ENCODE data around the gene ZMYND11. TPM values are rescaled to one million over a fixed set of nuclear protein-coding genes. Genes with fewer than 3 reads are reported as not detected.

The ZMYND11 gene
- total and polyA plus RNA-seq, 4 donors = 109 to 143 (median 119) TPM

DNA sequence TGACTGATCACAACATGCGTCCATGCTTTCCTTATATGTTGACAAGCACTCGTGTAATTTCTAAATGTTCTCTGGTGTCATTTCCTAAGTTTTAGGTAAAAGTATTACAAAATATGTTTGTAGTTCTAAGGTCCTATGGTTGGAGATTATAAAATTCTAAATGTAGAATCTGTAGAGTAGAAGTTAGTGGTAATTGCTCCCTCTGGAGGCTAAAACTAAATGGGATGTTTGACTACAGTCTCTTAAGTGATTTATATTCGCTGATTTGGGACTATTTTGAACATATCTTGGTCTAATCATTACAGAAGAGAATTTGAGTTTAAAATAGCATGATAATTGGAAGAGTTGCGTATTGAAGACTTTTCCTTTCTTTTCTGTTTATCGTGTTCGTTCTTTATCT lies 74.1 kb downstream of the ZMYND11 start:
- no CpG with 5 or more reads among the region's 6 CpGs for WGBS (ENCODE audit: insufficient coverage)
- Histone ChIP-seq H3K4me1 (ENCODE audit: control insufficient read depth, insufficient read depth, low read length) (no peaks in the 10 kb centered on the region), H3K9me3 (ENCODE audit: control insufficient read depth, insufficient read depth, low read length) (no peaks in the 10 kb centered on the region), H3K4me3 (ENCODE audit: low read depth, low read length) (no peak overlapping the region), H3K27ac (ENCODE audit: low read depth, low read length) (no peak overlapping the region), H3K36me3 (ENCODE audit: control insufficient read depth, insufficient read depth, low read length) (peaks cover 4% of the 10 kb centered on the region), H3K27me3 (ENCODE audit: control insufficient read depth, insufficient read depth, low read length) (no peaks in the 10 kb centered on the region)
- no peak for DNase-seq (ENCODE audit: low read depth in 4 of 6, low spot score in 6 of 6)

DNA sequence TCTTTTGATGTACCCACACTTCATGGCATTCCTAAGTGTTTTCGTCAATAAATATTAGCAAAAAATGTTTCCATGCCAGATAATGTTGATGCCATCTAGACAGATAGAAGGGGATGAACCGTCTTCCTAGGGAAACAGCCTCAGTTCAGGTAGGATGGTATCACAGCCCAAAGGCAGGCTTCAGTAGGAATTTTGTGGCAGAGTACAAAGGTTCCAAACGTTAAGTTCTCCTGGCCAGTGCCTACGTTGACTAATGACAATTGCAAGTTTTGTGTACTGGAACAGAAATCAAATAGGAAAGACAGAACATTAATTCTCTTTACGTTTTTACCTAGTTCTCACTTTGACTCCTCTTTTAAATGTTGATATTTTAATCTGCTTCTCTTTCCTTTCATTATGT lies 75.0 kb downstream of the ZMYND11 start:
- H3K27me3 ChIP-seq (ENCODE audit: control insufficient read depth, insufficient read depth, low read length) = no peaks in the 10 kb centered on the region
- no peak for DNase-seq (ENCODE audit: low read depth in 4 of 6, low spot score in 6 of 6)
- no peak overlapping the region for H3K4me3 ChIP-seq (ENCODE audit: low read depth, low read length)
- H3K36me3 ChIP-seq (ENCODE audit: control insufficient read depth, insufficient read depth, low read length) = peaks cover 4% of the 10 kb centered on the region
- no peak overlapping the region for H3K27ac ChIP-seq (ENCODE audit: low read depth, low read length)
- no peaks in the 10 kb centered on the region for H3K4me1 ChIP-seq (ENCODE audit: control insufficient read depth, insufficient read depth, low read length)
- 93% methylated on average over 1 of the region's 5 CpGs for WGBS (ENCODE audit: insufficient coverage)
- H3K9me3 ChIP-seq (ENCODE audit: control insufficient read depth, insufficient read depth, low read length) = no peaks in the 10 kb centered on the region

DNA sequence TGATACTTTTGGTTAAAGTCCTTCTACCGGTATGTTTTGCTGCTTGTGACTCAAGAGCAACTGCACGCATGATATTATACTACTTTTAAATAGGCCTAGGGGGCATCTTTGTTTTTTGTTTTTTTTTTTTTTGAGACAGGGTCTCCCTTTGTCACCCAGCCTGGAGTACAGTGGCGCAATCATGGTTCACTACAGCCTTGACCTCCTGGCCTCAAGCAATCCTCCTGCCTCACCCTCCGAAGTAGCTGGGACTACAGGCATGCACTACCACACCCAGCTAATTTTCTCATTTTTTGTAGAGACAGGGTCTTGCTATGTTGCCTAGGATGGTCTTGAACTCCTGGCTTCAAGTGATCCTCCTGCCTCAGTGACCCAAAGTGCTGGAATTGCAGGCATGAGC lies 80.2 kb downstream of the ZMYND11 start:
- no peak for DNase-seq (ENCODE audit: low read depth in 4 of 6, low spot score in 6 of 6)
- Histone ChIP-seq H3K36me3 (ENCODE audit: control insufficient read depth, insufficient read depth, low read length) (peaks cover 7% of the 10 kb centered on the region), H3K4me1 (ENCODE audit: control insufficient read depth, insufficient read depth, low read length) (no peaks in the 10 kb centered on the region), H3K4me3 (ENCODE audit: low read depth, low read length) (no peak overlapping the region), H3K27me3 (ENCODE audit: control insufficient read depth, insufficient read depth, low read length) (no peaks in the 10 kb centered on the region), H3K27ac (ENCODE audit: low read depth, low read length) (no peak overlapping the region), H3K9me3 (ENCODE audit: control insufficient read depth, insufficient read depth, low read length) (no peaks in the 10 kb centered on the region)
- no CpG with 5 or more reads among the region's 4 CpGs for WGBS (ENCODE audit: insufficient coverage)

DNA sequence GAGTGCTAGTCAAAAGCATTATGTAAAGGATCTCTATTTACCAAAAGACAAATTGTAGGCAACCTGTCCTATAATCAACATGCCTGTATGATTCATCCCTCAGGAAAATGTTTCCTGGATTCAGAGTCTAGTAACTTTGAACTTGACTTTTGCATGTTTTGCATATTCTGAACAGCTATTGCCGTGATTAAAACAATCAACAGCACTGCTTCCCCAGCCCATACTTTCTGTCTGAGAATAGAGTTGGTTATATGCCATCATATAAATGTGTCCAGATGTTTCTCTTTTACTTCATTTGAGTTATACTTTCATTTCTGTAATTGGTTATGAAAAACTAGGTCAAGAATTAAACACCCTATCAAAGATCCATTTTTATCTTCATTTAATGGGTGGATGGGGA lies 83.5 kb downstream of the ZMYND11 start:
- H3K27me3 ChIP-seq (ENCODE audit: control insufficient read depth, insufficient read depth, low read length) = no peaks in the 10 kb centered on the region
- H3K9me3 ChIP-seq (ENCODE audit: control insufficient read depth, insufficient read depth, low read length) = no peaks in the 10 kb centered on the region
- H3K4me1 ChIP-seq (ENCODE audit: control insufficient read depth, insufficient read depth, low read length) = no peaks in the 10 kb centered on the region
- WGBS (ENCODE audit: insufficient coverage) = no CpG with 5 or more reads among the region's 1 CpG
- peaks cover 3% of the 10 kb centered on the region for H3K36me3 ChIP-seq (ENCODE audit: control insufficient read depth, insufficient read depth, low read length)
- DNase-seq (ENCODE audit: low read depth in 4 of 6, low spot score in 6 of 6) = peak in 1 of 6 donors; percentile 52
- no peak overlapping the region for H3K4me3 ChIP-seq (ENCODE audit: low read depth, low read length)
- H3K27ac ChIP-seq (ENCODE audit: low read depth, low read length) = no peak overlapping the region

DNA sequence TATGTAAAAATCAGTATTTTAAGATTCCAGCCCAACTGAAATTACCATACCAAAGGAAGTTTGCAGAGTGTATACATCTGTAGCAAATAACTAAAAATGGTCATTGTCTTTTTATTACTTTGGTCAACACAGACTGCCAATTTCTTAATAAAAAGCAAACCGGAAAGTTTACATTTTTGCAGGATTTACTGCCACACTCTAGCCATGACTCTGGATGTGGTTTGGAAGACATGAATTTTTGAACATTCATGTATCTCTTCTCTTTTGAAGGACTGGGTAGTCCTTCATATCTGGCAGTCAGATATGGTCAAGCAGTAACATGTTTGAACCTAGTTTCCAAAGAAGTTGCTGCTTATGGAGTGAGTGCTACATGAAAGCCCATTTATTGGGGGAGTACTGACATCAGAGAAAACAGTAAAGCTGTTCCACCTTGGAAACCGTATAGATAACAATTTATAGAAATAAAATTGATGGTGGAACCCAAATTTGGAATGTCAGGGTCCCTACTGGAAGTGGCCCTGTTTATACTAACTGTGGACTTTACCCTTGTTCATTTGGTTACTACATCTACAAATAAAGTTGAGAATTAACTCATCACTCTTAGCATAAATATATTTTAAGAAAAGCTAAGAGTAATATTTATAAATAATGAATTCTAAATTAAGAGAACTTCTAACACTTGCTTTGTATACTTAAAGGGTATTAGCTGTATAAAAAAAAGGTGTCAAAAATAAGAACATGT lies 84.6 kb downstream of the ZMYND11 start:
- Histone ChIP-seq H3K27me3 (ENCODE audit: control insufficient read depth, insufficient read depth, low read length) (no peaks in the 10 kb centered on the region), H3K4me1 (ENCODE audit: control insufficient read depth, insufficient read depth, low read length) (no peaks in the 10 kb centered on the region), H3K4me3 (ENCODE audit: low read depth, low read length) (no peak overlapping the region), H3K9me3 (ENCODE audit: control insufficient read depth, insufficient read depth, low read length) (no peaks in the 10 kb centered on the region), H3K27ac (ENCODE audit: low read depth, low read length) (no peak overlapping the region), H3K36me3 (ENCODE audit: control insufficient read depth, insufficient read depth, low read length) (peaks cover 3% of the 10 kb centered on the region)
- no peak for DNase-seq (ENCODE audit: low read depth in 4 of 6, low spot score in 6 of 6)
- no CpG with 5 or more reads among the region's 2 CpGs for WGBS (ENCODE audit: insufficient coverage)

DNA sequence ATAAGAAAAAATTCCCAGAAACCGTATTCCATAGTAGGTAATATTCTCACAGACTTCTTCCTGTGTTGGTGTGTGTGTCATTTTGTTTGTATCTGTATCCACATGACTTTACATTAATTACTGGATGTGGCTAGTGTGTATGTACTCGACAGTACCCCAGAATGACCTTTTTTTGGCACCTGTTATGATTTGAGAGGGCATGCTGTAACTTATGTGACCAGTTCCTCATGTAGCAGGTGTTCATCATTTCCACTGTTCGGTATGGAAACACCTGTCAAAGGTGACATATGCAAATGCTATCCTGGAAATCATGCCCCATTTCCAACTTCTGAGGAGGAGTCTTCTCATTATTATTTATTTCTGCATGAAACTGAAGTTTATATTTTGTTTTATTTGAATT lies 89.3 kb downstream of the ZMYND11 start:
- Histone ChIP-seq H3K9me3 (ENCODE audit: control insufficient read depth, insufficient read depth, low read length) (no peaks in the 10 kb centered on the region), H3K4me3 (ENCODE audit: low read depth, low read length) (no peak overlapping the region), H3K27me3 (ENCODE audit: control insufficient read depth, insufficient read depth, low read length) (no peaks in the 10 kb centered on the region), H3K4me1 (ENCODE audit: control insufficient read depth, insufficient read depth, low read length) (no peaks in the 10 kb centered on the region), H3K36me3 (ENCODE audit: control insufficient read depth, insufficient read depth, low read length) (no peaks in the 10 kb centered on the region), H3K27ac (ENCODE audit: low read depth, low read length) (no peak overlapping the region)
- WGBS (ENCODE audit: insufficient coverage) = 50% methylated on average over 1 of the region's 3 CpGs
- no peak for DNase-seq (ENCODE audit: low read depth in 4 of 6, low spot score in 6 of 6)

DNA sequence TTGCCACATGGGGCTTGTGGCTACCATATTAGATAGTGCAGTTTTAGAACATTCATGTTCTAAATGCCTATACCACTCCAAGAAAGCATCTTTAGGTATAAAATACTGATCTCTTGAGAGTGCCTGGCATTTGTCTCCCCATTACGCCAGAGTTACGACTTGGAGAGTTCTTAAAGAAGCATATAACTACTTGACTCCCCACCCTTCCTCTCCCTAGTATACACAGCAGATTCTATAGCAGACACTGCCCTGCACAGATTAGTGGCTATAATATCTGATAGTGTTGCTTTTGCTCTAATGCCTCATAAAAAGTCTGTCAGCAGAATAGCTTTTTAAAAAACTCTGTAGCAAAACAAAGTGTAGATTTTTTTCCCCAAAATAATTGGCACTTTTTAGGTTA lies 90.8 kb downstream of the ZMYND11 start:
- Histone ChIP-seq H3K27ac (ENCODE audit: low read depth, low read length) (no peak overlapping the region), H3K4me3 (ENCODE audit: low read depth, low read length) (no peak overlapping the region), H3K27me3 (ENCODE audit: control insufficient read depth, insufficient read depth, low read length) (no peaks in the 10 kb centered on the region), H3K9me3 (ENCODE audit: control insufficient read depth, insufficient read depth, low read length) (no peaks in the 10 kb centered on the region), H3K36me3 (ENCODE audit: control insufficient read depth, insufficient read depth, low read length) (no peaks in the 10 kb centered on the region), H3K4me1 (ENCODE audit: control insufficient read depth, insufficient read depth, low read length) (no peaks in the 10 kb centered on the region)
- no CpG with 5 or more reads among the region's 2 CpGs for WGBS (ENCODE audit: insufficient coverage)
- no peak for DNase-seq (ENCODE audit: low read depth in 4 of 6, low spot score in 6 of 6)

DNA sequence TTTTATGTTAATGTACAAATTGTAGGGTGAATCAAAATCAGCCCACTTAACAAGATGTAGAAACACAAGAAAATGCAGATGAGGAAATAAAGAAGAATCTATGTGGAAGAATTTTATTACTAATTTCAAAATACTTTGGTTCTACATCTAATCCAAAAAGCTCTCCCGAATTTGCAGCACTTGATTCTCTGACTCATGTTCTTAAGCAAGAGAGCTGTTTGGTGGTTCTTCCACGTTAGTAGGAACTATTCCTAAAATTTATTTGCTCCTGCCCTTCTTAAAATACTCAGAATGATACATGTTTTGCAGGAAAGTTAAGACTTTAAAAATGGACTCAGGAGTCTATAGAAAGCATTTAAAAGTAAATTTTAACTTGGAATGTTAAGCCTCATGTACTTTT lies 91.8 kb downstream of the ZMYND11 start:
- Histone ChIP-seq H3K36me3 (ENCODE audit: control insufficient read depth, insufficient read depth, low read length) (no peaks in the 10 kb centered on the region), H3K27me3 (ENCODE audit: control insufficient read depth, insufficient read depth, low read length) (no peaks in the 10 kb centered on the region), H3K4me3 (ENCODE audit: low read depth, low read length) (no peak overlapping the region), H3K9me3 (ENCODE audit: control insufficient read depth, insufficient read depth, low read length) (no peaks in the 10 kb centered on the region), H3K4me1 (ENCODE audit: control insufficient read depth, insufficient read depth, low read length) (no peaks in the 10 kb centered on the region), H3K27ac (ENCODE audit: low read depth, low read length) (no peak overlapping the region)
- no CpG with 5 or more reads among the region's 2 CpGs for WGBS (ENCODE audit: insufficient coverage)
- DNase-seq (ENCODE audit: low read depth in 4 of 6, low spot score in 6 of 6) = no peak

DNA sequence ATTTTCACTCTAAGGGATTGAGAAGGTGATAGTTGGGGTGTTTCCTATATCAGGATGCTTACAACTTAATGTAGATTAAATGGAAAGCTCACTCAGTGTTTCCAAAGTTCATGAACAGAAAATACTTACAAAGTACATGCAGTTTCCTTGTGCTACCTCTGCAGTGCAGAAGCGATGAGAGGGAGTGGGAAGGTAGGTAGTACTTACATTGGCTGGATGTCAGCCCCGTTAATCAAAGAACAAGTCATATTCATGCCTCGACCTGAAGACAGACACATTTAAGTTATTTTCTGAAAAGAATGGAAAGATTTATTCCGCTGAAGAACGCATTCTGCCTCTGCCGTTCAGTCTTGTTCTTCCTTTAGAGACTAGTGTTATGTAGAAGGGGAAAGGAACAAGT lies 93.1 kb downstream of the ZMYND11 start:
- Histone ChIP-seq H3K27ac (ENCODE audit: low read depth, low read length) (no peak overlapping the region), H3K27me3 (ENCODE audit: control insufficient read depth, insufficient read depth, low read length) (no peaks in the 10 kb centered on the region), H3K36me3 (ENCODE audit: control insufficient read depth, insufficient read depth, low read length) (no peaks in the 10 kb centered on the region), H3K4me1 (ENCODE audit: control insufficient read depth, insufficient read depth, low read length) (no peaks in the 10 kb centered on the region), H3K9me3 (ENCODE audit: control insufficient read depth, insufficient read depth, low read length) (no peaks in the 10 kb centered on the region), H3K4me3 (ENCODE audit: low read depth, low read length) (no peak overlapping the region)
- DNase-seq (ENCODE audit: low read depth in 4 of 6, low spot score in 6 of 6) = no peak
- WGBS (ENCODE audit: insufficient coverage) = no CpG with 5 or more reads among the region's 6 CpGs

DNA sequence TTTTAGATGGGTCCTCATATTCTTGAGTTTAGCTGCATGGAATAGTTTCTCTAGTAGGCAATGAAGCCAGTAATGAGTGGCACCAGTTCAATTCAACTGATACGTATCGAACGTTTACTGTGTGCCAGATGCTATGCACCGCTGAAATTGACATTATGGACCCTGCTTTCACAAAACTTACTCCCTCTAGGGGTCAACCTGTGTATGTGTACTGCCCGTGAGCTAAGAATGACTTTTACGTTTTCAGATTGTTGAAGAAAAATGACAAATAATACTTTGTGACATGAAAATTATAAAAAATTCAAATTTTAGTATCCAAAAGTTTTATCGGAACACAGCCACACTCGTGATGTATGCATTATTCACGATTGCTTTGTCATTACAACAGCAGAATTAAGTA lies 95.5 kb downstream of the ZMYND11 start:
- no peak for DNase-seq (ENCODE audit: low read depth in 4 of 6, low spot score in 6 of 6)
- H3K4me3 ChIP-seq (ENCODE audit: low read depth, low read length) = no peak overlapping the region
- no peaks in the 10 kb centered on the region for H3K27me3 ChIP-seq (ENCODE audit: control insufficient read depth, insufficient read depth, low read length)
- H3K9me3 ChIP-seq (ENCODE audit: control insufficient read depth, insufficient read depth, low read length) = no peaks in the 10 kb centered on the region
- H3K27ac ChIP-seq (ENCODE audit: low read depth, low read length) = no peak overlapping the region
- H3K4me1 ChIP-seq (ENCODE audit: control insufficient read depth, insufficient read depth, low read length) = no peaks in the 10 kb centered on the region
- H3K36me3 ChIP-seq (ENCODE audit: control insufficient read depth, insufficient read depth, low read length) = no peaks in the 10 kb centered on the region
- WGBS (ENCODE audit: insufficient coverage) = 91% methylated on average over 7 of the region's 9 CpGs
